HT-29 (cell line): ENCODE measurements around the gene CNIH2. TPM values are rescaled to one million over a fixed set of nuclear protein-coding genes. Genes with fewer than 3 reads are reported as not detected.
"Not testable (repeated sequence)": the region's sequence is repeated elsewhere in the genome, so short reads cannot be mapped to it uniquely, and the experiment has no call there.

Experiments used
- DNase-seq: peaks from one replicate; pipeline ENCODE4 v3.0.0-alpha.2; 2015; ENCODE audit warnings: low spot score
- total RNA-seq: library from RNA; depleted of rRNA; stranded (reverse); fragments of >200 nt; shearing (Covaris generic); gene quantifications from 2 replicates; pipeline ENCODE4 v1.2.3, GENCODE V29; 2014; rRNA removed

CNIH2 gene
- total RNA-seq = 0.21 and 0.99 TPM in 2 replicates

- peak; percentile 45 for DNase-seq
Observed at GRCh38 chr11:66277471-66278362, at the start of gene CNIH2. Gene CNIH2 (plus strand): TSS chr11:66278175. CDS start chr11:66278457, 282 bp downstream.

- DNase-seq = no peak
Observed at GRCh38 chr11:66228521-66228920, 49.5 kb upstream of the CNIH2 start.

- no peak for DNase-seq
Observed at GRCh38 chr11:66230156-66230555, 47.8 kb upstream of the CNIH2 start.

- DNase-seq = no peak
Observed at GRCh38 chr11:66230978-66231377, 47.0 kb upstream of the CNIH2 start.

- DNase-seq = no peak
Observed at GRCh38 chr11:66231561-66231960, 46.4 kb upstream of the CNIH2 start.

- DNase-seq = no peak
Observed at GRCh38 chr11:66232769-66233168, 45.2 kb upstream of the CNIH2 start.

GRCh38 chr11:66233301-66233700, 44.7 kb upstream of the CNIH2 start:
- no peak for DNase-seq

GRCh38 chr11:66235141-66235540, 42.8 kb upstream of the CNIH2 start:
- no peak for DNase-seq

GRCh38 chr11:66237867-66238266, 40.1 kb upstream of the CNIH2 start:
- DNase-seq = no peak

GRCh38 chr11:66238786-66239413, 39.1 kb upstream of the CNIH2 start:
- no peak for DNase-seq

- no peak for DNase-seq
Observed at GRCh38 chr11:66239511-66239910, 38.5 kb upstream of the CNIH2 start.

GRCh38 chr11:66239998-66240780, 37.8 kb upstream of the CNIH2 start:
- no peak for DNase-seq

GRCh38 chr11:66240781-66241136, 37.2 kb upstream of the CNIH2 start:
- no peak for DNase-seq

- DNase-seq = no peak
Observed at GRCh38 chr11:66242095-66242765, 35.7 kb upstream of the CNIH2 start.

- no peak for DNase-seq
Observed at GRCh38 chr11:66243782-66244535, 34.0 kb upstream of the CNIH2 start.

GRCh38 chr11:66247295-66247694, 30.7 kb upstream of the CNIH2 start:
- no peak for DNase-seq

GRCh38 chr11:66247801-66248200, 30.2 kb upstream of the CNIH2 start:
- DNase-seq = no peak

GRCh38 chr11:66248903-66249302, 29.1 kb upstream of the CNIH2 start:
- DNase-seq = no peak

- DNase-seq = no peak
Observed at GRCh38 chr11:66251809-66252208, 26.2 kb upstream of the CNIH2 start.

- DNase-seq = not testable (repeated sequence)
Observed at GRCh38 chr11:66253081-66253480, 24.9 kb upstream of the CNIH2 start.

GRCh38 chr11:66258473-66258893, 19.5 kb upstream of the CNIH2 start:
- no peak for DNase-seq
